Activated naive CD4-positive, alpha-beta T cell treated with anti-CD3 and anti-CD28 coated beads, Interleukin-2, amount 50 U/mL, for 16 hours (primary cell): Measurements from ENCODE around the gene CORIN.
"Not testable (repeated sequence)": the region's sequence is repeated elsewhere in the genome, so short reads cannot be mapped to it uniquely, and the experiment has no call there.

Experiments
- DNase-seq: peaks from one replicate; pipeline ENCODE4 v3.0.0-alpha.2; 2020

CORIN gene

DNA sequence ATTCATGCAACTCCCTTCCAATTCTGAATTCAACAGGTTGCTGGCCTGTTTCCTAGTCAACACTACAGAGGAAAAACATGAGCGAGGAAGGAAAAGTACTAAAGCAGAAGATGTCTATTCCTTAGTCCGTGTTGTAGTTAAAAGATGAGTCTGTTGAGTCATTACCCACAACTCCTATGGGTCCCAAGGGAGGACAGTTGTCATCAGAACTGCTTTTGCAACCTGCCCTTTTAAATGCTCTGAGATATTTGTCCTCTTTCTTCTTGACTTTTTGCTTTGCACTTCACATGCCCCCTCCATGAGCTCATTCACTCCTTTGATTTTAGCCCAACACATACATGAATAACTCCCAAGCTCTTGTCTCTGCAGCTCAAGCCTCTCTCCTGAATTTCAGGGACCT, 119.2 kb downstream of the CORIN start:
- DNase-seq = no peak

DNA sequence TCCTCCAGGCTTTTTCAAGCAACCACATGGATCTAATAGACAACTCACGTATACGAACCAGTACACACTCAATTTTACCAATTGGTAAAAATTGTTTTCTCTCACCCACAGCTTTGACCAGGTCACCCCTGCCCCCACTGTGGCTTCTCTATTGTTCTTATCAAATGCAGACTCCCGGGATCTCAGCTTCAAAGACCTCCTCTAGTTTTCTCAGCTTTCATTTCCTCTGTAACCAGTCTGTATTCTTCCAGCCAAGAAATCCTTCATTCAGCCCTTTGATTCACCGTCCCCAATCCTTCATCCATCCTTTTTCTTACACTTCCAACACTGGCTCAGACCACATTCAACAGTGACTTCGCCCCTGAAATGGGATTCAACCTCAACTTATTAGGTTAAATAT, 120.7 kb downstream of the CORIN start:
- no peak for DNase-seq

DNA sequence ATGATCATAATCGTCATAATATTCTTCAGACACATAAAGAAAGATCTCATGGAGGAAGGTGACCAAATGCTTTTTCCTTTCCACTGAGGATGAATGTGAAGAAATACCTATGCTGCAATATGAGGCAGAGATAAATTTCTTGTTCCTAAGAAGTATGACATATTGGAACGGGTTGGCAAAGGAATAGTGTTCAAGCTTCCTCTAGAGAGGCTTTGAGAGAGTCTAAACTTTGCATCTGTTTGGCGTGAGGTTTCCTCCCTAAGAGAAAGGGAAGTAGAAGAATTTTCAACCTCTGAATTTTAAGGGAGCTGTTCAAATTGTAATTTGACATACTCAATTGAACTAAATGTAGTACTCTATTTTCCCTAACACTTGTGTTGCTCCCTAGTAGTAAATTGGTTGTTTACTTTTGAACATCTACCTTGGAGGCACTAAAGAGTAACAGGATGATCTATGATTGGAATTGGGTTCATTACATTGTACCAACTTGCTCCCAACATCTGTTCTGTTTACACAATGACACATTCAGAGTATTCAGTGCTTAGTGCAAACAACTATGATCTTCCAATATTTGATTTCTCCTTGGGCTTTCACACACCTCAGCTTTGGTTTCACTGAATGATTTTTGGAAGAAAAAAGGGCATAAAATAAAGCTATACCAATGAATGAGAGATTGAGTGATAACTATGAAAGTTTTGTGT, 122.0 kb downstream of the CORIN start:
- no peak for DNase-seq

DNA sequence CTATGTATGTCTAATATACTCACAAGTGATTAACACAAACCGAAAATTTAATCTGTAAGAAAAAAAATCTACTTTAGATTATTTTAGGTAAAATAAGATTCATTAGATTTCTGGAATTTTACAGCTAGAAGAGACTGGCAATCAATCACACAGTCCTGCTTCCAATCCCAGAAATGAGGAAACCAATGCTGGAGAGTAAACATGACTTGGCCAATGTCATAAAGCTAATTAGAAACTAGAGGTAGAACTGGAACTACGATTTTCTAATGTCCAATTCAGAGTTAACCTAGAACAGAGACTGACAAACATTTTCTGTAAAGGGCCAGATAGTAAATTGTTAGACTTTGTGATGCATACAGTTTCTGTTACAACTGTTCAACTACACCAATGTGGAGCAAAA, 123.6 kb downstream of the CORIN start:
- no peak for DNase-seq

DNA sequence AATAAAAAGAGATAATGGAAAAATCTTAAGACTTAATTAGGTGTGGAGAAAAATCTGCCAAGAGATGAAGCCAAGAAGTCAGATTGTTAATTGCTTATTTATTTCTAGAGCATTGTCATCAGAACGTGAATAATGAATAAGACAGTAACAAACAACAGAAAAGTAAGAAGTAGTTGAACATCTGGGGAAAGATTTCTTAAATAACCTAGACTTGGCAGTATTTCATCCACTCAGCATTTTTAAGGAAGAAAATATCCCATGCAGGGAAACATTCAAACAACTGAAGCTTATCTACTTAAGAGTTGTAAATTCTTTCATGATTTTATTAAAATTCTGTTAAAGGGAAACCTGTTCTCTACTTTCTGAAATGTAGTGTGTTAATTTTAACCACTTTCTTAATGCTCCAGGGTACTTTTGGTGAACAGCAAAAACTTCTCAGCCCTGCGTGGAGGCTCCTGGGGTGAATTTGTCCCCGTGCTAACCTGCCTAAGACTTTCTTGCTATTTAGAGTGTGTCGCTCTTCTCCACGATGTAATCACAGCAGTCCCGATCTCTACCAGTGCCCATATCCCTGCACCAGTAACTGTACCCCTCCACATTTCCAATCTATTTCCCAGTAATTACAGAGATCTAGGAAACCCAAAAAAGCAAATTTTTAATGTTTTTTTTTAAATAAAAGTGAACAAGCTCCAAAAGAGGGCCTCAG, 124.6 kb downstream of the CORIN start:
- no peak for DNase-seq

DNA sequence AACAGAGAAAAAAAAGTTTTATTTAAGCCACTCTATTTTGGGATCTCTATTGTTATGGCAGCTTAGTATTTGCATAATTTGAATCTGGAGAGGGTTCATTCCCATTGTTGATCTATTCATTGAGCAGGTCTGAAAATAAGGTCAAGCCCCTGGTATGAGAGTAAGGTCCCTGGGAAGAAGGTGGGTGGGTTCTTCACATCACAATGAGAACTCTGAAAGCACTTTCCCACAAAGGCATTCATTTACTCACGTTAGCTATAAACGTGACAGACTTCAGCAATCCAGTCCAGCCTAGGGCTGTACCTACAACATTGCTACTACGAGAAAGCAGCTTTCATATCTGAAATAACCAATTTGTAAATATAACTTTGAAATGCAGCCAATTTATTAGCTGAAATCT, 126.2 kb downstream of the CORIN start:
- DNase-seq = no peak

DNA sequence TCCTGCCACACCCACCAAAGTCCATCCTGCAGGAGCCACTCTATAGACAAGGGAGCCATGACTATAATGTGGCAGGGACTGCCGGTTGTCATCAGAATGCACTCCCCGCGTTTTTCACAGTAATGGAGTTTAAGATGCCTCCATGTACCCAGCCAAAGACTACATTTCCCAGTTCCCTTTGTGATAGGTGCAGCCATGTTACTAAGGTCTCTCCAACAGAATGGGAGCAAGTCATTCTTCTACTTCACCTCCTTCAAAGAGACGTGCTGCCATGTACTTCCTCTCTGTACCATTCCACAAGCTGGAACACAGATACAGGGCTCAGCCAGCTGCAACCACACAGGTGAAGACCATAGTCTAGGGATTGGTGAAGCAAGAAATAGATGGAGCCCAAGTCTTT, 126.7 kb downstream of the CORIN start:
- DNase-seq = no peak

DNA sequence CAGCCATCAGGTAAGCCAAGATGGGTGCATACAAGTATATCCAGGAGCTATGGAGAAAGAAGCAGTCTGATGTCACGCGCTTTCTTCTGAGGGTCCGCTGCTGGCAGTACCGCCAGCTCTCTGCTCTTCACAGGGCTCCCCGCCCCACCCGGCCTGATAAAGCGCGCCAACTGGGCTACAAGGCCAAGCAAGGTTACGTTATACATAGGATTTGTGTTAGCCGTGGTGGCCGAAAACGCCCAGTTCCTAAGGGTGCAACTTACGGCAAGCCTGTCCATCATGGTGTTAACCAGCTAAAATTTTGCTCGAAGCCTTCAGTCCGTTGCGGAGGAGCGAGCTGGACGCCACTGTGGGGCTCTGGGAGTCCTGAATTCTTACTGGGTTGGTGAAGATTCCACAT, 131.5 kb downstream of the CORIN start:
- DNase-seq = not testable (repeated sequence)

DNA sequence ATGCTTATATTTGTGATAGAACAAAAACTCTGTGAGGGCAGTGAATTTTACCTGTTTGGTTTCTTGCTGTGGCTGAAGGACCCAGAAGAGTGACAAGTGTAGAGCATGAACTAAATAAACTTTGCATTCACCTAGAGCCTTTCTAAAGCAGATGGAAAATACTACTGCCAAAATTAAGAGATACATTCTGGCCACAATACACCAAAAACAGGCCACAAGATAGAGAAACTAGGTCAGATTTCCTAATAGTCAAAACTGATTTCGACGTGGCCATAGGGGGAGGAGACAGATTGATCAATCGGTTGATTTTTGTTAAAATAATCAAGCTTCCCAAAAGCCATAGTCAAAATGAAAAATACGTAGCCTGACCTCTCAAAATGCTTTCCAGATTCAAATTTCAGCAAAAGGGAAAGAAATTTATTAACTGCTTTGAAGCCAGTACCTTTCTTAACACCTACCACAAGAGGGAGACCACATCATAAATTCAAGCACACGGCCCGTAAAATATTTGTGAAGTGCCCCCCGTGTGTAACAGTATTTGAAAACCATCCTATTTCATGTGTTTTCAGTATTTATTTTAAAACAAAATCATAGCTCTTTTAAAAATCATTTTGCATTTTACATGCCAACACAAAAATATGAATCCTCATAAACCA, 132.4 kb downstream of the CORIN start:
- no peak for DNase-seq

DNA sequence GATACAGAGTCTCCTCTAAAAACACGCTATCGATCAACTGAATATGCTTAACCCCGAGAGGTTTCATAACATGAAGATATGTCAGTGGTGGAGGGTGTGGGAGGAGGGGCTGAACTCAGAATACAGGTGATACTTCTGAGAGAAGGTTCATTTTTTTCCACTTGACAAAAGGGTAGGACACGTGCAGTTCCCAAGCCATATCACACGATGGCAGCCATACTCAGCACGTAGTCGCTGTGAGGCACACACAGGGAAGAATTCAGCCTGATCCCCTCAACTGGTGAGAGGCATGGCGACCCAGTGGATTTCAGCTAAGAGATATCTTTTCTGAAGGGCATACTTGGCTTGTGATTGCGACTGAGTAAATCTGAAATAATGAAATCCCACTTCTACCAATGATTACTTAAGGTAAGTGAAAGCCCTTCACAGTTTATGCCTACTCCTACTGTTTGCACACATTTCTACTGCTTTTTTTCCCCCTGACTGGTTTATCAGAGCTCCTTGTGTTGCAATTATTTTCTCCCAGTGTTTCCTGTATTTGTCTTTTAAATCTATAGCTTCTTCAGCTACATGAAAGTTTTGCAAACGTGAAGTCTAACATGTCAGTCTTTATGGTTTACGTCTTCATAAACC, 133.1 kb downstream of the CORIN start:
- DNase-seq = no peak

DNA sequence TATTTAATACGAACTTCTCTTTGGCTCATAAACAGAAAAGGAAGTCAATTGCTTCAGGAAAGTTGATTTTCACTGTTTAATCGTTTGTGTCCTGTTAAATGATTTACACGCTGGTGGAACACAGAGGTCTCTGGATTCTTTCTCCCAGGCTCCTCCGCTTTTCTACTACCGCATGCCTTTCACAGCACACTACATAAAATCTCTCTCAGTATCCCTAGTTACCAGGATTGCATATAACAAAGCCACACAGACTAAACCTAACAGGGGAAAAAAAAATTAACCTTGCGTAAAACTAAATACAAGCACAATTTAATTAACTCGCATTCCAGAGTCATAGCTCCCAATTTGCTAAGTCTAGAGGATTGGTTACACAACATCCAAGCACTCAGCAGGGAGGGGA, 133.9 kb downstream of the CORIN start:
- DNase-seq = no peak

DNA sequence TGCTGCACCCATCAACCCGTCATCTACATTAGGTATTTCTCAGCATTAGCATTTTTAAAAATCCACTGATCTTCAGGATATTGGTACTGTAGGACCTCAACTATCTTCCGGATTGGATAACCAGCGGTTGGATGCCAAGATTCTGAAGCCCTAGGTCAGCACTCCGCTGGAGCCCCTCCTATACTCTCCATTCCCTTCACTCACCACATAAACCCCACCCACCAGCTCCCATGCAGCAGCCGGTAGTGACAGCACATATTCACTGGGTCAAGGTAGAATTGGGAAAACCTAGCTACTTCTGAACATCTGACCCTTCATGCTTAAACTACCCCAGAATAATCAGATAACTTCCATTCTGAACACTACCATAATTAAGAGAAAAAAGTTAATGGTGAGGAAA, 134.9 kb downstream of the CORIN start:
- no peak for DNase-seq

DNA sequence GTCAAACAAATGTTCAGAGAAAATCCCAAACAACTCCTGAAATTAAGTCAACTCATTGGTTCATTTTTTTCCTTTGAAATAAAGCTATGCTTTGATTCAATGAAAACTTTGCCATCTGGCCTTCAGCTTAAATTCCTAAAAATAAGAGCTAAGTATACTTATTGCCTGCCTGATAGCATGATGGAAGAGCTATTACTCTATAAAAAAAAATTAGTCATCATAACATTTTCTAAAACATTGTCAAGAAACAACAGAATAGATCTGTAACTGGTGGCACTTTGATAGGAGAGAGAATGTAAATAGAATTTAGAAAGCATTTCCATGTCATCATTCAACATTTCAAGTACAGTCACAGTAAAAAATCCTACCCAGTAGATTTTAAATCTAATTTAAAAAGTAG, 136.6 kb downstream of the CORIN start:
- DNase-seq = no peak

DNA sequence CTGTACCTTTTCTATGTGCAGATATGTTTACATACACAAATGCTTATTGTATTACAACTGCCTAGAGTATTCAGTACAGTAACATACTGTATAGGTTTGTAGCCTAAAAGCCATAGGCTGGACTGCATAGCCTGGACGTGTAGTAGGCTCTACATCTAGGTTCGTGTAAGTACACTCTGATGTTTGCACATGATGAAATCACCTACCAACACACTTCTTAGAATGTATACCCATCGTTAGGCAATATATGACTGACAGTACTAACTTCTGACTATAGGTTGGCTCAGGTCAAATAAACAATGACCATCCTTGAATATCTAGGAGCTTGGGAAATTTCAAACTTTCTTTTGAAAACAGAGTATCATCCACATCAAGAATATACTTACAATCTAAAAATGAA, 139.0 kb downstream of the CORIN start:
- DNase-seq = no peak

DNA sequence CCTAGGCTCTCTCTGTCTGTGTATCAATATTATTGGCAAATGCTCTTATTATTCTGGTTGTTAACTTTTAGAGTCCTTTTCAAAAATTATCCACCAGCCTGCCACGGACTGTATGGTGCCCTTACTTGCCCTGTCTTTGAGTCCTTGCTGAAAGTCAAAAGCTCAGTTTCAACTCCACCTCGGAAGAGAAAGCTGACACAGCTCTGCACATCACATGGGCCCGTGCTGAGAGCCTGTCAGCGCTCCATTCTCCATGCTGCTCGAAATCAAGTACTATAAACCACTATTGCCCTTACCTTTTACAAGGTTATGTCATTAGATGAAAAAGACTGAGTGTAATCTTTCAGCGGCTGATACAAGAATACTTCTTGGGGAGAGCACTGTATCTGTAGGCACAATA, 141.0 kb downstream of the CORIN start:
- no peak for DNase-seq

DNA sequence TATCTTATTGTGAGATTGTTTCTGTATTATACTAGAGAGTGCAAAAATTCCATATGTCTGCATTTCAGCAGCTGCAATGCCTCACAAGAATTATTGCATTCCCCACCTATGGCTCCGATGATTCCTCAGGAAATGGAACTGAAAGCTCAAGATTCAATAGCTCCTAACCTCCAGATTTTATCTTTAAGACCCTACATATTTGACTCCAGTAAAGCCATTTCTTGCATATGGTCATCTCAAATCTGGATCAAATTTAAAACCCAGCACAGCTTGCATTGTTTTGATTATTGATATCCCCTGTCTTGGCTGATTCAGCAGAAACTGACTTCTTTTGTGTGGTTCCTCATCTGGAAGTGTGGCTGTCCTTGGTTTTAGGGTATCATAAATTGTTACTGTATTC, 142.6 kb downstream of the CORIN start:
- no peak for DNase-seq

DNA sequence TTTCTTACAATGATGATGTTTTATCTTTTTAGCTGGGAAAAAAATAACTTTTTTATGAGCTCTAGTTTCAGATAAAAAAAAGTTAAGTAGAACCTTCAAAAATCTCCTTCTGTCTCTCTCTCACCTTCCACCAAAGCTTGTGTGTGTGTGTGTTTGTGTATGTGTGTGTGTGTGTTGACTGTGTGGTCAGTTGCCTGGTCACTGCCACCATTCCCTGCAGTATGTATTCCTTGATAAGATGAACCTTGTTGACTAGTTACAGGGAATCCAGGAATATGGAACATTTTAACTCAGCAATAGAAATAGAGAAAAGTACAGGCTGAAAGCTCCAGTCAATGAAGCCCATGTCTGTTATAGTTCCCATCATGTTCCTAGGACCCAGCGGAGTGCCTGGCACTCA, 143.5 kb downstream of the CORIN start:
- DNase-seq = no peak

DNA sequence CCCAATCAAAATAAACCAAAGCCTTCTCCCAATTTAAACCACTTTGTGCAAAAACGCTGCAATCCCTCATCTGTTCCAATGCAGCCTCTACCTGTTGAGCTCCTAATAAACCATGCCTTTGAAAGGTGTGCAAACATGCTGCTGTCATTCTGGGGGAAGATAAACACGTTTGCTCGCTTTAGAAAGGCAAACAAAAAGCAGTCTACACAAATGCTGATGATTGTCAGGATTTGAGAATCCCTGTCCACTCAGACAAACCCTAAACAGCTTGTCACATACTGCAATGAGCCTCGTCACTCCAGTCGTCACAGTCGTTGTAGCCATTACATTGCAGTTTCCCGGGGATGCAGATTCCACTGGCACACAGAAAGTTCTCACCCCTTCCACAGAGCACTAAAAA, 145.2 kb downstream of the CORIN start:
- DNase-seq = no peak

DNA sequence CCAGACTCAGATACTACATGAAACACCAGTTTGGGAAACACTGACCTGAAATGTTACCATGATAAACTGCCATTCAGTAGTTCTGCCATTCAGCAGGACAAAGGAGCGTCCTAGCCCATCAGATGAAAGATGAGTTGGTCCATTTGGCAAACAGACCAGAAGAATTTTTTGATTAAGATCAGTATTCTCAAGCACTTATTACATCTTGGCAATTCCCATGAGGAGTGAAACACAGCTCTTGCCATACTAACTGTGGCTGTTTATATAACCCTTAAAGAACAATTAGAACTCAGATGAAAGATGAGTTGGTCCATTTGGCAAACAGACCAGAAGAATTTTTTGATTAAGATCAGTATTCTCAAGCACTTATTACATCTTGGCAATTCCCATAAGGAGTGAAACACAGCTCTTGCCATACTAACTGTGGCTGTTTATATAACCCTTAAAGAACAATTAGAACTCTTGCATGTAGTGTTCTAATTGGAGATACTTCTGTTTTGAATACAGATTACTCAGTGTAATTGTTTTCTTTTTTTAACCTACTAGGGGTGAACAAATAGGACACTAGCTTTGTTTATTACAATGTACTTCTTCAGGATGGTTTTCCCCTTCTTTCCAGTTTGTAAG, 146.0 kb downstream of the CORIN start:
- DNase-seq = not testable (repeated sequence)

DNA sequence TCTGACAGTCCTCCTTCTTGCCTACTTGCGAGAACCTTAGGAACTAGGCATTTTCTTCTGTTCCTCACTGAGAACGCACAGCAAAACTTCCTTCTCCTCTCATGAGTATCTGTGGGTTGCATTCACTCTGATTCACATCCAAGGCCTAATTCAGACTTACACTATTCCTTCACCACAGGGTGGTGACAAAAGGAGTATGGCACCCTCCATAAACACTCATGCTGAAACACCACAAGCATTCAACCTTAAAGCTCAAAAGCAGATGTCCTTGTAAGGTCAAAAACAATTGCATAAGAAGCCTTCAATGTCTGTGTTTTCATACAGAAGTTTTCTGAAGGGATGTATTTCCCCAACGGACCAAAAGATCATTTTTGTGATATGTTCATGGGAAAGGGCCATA, 147.3 kb downstream of the CORIN start:
- DNase-seq = no peak

DNA sequence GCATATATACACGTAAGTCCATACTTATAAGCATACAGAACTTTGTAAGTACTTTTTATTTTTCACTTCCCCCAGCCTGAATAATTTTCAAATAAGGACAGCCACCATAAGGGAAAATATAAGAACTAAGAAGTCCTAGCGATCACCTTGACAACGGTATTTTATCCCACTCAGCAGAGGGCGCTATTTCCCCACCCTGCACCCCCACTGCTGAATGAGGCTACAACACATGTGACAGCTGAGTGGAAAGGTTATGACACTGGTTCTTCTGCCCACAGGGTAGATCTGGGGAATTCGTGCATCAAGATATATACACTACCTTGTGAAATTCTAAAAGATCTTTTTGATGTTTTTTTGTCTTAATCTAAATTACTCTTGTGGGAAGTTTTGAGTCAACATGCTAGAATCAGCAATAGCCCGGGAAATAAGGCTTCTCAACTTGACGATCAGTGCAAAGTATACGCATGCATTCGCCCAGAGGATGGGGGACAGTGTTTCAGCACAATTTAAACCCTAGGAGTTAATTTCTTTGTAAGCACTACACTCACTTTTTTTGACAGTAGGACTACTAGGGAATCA, 151.5 kb downstream of the CORIN start:
- peak; percentile 62 for DNase-seq

DNA sequence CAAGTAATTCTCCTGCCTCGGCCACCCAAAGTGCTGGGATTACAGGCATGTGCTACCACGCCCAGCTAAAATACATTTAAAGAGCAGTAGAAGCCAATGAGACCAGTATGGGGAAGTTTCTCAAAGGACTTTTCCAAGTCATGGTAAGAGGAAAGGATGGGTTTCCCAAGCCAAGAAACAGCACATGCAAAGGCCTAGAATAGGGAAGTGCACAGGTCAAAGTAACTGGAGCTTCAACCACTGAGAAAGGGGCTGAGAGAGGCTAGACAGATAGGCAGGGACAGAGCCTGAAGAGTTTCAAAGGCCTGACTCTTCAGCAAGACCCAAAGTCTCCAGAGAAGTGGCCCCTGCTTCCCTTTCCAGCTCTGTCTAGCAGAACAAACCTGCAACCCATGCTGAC, 162.1 kb downstream of the CORIN start:
- DNase-seq = no peak

DNA sequence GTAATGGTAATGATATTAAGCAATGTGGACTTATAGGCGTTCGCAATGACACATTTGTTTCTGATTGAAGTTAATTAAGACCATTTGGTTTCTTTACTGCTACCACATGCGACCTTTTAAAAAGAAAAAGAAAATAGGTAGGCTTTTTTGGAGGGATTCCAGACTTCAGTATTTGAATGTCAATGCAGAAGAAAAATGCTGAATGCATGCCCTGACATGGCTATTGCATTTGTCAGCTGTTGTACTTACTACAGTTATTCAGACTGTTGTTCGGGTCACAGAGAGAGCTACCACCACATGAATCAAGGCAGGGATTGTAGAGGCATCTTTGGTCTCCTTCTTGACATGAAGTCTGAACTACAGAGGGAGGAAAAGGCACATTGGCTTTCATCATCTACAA, 163.7 kb downstream of the CORIN start:
- no peak for DNase-seq
